Stimulated activated CD8-positive, alpha-beta memory T cell treated with anti-CD3 and anti-CD28 coated beads, Interleukin-2, amount 100 ng/mL, for 1 hour (primary cell): ENCODE measurements around the gene HOXA6.

ENCODE experiments used
- DNase-seq, 2 donors: peaks; one replicate each; pipeline ENCODE4 v3.0.0-alpha.2; 2020; ENCODE audit warnings: low read depth in 2 of 2

Gene HOXA6

DNA sequence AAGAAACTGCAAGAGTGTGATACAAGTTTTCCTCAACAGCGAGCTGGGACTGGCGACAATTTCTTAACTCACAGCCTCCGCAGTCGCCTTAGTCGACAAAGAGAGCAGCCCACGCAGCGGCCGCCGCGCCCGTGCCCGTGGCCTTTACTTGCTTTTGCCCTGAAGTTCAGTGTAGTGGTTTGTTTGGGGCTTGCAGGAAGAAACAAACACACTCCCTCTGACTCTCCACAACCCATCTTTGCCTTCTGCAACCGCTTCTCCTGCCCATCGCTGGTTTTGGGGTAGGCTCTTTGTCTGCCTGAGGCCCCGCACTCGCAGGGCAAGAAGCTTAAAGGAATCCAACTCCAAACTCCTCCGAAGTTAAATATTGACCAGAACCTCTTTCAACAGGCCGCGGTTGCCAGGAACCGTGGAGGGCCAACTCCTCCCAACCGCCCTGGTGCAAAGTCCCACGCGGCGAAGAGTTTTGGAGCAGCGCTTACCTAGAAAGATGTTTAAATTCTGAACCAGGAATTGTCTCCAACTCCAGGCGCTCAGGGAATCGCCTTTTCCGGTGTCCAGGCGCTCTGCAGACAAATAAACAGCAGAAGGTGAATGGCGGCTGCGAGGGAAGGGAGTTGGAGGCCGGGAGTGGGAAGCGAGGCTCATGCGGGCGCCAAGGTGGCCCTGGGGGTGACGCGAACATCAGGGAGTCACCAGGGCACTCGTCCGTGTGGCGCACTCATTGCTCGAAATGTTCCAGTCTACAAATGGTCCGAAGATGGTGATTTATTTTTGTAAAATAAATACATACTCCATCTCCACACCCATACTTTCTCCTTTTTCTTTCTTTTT, 25.3 kb downstream of the HOXA6 start:
- no peak for DNase-seq

DNA sequence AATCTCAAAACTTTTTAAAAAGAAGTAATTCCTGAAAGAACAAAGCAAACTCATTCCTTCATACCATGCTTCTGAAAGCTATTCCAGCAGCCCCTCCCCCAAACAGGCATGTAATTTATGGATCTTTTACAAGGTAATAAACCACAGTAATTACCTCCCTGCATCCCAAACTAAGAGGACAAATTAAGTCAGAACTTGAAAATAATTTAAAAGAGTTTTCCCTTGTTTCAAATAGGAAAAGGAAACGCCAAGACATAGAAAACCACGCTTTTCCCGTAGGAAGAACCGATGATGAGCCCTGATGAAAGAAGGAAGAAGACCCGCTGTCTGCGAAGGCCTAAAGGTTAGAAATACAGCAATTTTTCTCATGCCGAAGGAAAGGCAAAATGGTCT, 25.9 kb downstream of the HOXA6 start:
- DNase-seq, result no peak

DNA sequence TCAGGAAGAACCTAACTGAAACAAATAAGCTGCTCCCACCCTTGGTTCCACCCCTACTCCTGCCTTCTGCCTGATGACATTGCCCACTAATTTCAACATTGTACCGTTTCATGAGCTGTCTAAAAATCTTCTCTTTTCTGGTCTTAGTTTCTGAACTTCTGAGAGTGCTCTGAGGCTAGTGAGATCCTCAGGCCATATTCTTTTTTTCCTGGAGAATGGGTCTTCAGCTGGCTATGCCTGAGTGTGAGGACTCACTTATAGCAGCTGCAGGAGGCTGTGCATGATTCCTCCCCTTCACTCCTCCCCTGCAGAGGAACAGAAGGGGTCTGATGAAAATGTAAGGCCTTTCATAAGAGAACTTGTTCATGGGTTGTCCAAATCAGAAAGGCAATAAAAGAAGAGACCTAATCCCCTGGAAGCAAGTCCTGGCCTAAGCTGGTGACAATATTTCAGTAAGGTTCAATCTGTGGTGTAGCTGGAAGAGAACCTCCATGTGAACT, 28.1 kb downstream of the HOXA6 start:
- DNase-seq, result no peak

DNA sequence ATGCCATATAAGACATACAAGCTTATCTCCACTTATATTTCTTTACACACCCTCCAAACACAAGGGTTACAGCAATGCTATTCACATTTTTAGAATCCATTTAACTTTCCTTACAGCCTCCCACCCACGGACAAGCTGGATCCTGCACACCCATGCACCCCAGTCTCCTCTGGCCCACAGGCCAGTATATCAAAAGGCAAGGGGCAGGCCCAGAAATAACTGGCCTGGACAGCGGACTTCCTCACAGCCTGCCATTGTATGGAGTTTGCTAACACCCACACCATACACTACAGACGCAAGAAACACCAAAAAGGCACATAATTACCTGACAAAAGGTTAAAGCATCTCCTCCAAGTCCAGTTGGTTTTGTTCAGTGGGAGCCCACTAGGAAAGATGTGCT, 29.0 kb downstream of the HOXA6 start:
- no peak for DNase-seq

DNA sequence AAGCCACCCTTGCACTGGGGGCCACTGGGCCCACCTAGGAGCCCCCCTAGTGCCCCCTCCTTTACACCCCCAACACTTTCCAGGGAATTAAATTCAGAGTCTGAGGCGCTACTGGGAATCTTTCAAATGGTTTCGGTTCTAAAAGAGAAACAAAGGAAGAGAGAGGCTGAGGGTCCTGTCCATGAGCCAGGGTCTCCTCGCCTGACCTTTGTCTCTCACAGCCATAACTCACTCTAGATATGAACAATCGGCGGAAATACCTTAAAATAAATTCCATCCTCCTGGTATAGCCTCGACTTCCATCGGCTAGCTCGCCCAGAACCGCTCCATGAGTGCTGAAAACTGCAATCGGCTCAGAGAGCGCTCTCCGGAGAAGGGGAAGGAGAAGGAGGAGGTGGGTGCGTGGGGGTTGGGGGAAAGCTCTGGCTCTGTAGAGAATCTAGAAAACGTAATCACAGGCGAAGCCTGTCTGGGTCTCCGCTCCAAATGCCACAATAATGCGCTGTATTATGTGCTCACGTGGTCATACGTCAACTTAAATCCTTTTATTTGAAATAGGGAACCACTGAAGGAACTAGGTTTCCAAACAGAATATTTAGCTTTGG, 29.6 kb downstream of the HOXA6 start:
- no peak for DNase-seq

DNA sequence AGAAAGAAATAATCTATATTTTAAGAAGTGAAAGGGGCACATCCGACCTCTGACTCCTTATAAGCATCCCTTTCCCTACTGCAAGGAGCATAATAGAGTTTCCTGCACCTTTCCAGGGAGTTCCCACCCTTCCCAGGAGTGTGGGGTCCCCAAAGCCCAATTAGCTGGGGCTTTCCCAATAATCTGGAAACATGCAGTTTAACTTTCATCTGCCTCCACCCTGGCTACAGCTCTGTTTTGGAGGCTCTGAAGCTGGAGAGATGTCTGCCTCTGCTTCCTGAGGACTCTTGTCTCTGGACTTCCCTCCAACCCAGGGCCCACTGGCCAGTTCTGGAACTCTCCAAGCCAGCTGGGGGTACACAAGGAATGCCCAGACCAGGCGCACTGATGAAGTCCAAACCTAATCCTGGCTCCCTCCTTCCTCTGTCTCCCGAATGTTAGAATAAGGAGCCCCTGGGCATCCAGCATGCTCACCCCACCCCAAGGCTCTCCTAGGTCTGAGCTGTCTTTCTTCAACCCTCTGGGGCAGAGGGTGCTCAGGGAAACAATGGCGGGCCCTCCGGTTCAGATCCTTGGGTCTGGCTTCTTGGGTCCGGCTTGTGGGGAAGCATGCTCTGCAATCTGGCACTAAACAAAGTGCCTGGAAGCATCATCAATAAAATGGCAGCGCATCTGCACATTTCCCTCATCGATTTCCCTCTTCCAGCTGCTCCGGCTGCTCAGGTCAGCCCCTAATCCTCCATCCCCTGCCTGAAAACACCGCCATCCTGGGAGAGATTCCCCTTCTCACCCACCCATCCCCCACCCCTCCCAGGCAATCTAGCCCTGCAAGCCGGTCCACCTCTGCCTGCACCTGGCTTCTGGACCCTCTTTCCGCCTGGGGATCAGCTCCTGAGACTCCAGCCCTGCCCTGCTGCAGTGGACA, 30.4 kb downstream of the HOXA6 start:
- no peak for DNase-seq

DNA sequence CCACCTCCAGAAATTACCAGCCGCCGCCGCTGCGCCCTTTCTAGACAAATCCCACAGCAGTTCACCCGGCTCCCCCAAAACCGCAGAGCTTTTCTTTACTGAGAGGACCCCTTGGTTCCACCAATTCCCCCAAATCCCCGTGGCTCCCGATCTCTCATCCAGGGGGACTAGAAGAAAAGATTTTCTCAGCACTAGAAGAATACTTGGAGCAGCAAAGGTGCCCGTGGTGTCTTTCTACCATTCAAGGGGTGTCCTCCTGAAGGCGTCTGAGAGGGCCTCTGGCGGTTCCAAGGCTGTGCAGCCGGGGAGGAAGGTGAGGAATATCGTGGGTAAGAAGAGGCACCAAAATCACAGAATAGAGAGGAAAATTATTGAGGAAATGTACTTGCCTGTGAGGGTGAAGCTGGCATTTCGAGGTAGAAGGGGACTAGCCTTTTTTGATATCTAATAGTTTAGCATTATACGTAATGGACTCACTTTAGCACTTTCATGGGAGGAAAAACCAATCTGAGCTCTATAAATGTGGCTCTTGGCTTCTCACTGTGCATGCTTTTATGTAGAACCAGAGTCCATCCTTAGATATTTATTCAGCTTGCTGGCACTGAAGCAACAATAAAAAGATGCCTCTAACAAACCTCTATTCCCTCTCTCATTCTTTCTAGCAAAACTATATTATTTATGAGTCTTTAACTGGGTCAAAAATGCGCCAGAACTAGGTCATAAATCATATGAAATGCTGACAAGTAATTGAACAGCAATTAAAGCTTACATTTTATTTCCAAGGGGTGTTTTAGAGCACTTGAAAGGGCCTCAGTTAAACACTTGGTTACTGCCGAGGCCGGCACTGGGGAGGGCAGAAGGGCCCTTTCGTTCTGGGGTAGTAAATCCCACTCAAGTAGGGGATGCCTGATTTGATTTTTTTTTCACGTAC, 31.3 kb downstream of the HOXA6 start:
- DNase-seq, result no peak

DNA sequence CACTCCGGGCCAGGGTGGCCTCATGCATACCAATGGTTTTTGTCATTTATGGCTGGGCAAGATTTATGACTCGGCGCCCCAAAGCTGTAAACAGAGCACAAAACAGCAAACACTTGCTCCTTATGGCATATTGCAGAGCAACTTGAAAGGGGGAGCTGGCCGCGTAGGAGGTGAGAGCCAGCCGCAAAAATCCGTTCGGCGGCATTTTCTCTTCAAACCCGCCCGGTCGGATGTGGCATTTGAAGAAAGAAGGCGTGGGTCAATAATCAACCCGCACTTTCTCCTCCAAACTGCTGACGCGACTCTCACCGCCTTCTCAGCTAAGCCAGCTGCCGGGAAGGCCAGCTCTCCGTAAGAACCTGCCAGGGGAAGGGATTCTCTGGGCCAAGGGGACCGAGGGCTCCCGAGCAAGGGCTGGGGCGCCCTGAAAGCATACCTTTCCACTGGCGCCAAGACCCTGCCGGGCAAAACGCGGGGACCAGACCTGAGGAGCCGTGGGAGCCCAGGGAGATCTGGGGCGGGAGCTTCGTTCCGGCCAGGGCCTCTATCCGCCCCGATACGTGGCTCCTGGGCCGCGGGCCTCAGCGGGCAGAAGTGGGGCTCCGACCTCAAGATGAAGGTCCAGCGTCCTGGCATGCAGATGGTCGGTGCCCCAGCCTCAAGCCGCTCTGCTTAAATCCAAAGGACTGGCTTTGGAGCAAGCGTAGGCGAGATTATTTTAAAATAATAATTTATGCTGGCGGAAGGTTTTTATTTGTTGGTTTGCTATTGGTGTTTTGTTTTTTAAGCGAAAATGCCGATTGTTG, 32.1 kb downstream of the HOXA6 start:
- DNase-seq, result no peak

DNA sequence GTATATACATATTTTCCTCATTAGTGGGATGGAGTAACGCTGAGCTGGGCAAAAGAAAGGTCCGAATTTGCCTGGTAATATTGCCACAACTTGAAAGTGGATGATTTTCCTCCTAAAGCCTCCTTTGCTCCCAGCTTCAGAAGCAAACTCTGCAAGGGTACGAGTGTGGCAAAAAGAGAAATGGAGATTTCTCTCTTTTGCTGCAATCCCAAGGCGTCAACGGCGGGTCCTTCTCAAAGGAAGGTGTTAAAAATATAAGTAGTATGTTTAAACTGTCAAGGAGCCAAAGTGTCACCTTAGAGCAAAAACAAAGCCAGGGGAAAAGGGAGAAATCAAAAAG, 32.7 kb downstream of the HOXA6 start:
- DNase-seq, result no peak

DNA sequence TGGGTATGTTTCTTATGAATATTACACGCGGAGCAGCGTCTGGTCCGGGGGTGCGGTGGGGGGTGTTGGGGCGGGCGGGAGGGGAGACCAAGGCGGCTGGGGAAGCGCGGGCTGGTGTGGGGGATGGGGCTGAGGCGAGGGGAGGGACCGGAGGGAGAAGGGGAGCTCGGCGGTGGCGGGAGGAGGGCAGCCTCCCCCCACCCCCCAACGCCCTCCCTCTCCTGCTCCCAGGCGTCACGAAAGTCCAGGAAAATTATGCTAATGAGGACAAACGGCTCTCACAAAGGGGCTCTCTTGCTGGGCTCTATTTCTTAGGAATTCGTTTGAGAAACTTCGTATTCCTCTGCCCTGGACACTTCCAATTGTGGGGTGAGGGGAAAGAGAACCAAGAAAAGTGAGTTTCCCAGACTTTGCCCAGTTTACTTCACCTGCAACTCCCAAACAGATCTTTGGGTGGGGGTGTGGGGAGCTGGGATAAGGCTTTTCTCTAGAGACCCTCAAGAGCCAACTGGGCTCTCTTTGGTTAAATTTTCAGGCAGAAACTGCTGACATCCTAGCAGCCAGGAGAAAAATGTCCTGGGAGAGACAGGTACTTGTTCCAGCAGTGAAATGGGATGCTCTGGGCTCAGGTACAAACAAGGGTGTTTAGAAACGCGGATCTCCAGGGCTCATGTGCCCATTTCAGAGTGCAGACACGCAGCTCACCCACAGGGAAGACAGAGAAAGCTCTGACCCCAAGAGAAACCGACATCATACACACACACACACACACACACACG, 33.4 kb downstream of the HOXA6 start:
- DNase-seq, result no peak

DNA sequence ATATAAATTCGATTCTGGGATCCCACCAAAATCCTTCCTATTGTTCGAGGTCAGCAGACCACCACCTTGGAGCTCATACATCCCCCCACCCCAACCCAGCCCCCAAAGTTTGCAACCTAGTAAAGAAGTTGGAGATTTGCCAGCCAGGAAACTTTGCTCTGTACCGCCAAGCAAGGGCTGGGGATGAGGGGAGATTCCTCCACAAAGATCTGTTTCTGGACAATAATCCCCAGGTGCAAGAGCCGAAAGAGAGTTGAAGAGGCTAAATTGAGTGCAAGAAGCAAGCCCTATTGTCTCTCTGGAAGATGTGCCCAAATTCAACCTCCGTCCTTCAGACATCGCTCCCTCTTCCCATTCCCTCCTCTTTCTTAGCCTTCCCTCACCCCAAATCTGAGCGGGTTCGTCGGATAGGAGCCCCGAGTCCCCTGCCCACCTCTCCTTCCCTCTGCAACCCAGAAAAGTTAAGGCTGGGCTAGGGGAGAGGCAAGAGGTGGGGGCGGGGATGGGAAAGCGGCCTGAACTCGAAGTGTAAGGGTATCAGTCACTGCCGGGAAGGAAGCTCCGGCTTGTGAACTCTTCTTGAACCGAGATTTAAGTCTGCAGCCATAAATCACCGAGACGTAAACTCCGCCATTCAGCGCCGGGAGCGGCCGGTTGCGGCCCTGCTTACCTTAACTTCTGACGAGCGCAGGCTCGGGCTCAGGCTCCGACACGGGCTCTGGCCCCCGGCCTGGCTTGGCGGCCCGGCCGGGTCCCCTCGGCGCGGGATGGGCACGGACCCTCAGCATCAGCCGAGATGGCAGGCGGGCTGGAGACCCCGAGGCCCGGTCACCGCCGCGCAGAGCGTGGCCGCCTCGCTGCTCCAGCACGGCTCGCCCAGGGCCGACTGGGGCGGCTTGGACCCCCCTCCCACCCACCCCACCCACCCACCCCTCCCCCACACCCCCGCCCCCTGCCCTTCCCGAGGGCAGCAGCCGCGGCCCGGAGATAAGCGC, 34.3 kb downstream of the HOXA6 start:
- DNase-seq, result no peak

DNA sequence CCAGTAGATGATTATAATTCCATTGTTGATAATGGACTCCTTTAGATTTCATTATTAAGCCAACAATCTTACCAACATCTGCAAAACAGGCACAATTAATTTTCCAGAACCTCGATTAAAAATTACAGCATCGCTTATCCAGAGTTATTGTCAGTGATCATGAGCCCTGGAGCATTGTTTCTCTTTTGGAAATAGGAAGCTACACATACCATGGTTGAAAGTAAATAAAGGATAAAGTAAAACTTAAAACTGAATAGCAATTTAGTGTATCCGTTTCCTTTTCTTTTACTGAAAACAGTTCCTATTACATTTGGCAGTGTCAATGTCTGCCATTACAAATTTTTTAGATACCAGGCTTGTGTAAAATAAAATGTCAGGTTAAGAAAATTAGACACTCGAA, 35.2 kb downstream of the HOXA6 start:
- DNase-seq, result no peak

DNA sequence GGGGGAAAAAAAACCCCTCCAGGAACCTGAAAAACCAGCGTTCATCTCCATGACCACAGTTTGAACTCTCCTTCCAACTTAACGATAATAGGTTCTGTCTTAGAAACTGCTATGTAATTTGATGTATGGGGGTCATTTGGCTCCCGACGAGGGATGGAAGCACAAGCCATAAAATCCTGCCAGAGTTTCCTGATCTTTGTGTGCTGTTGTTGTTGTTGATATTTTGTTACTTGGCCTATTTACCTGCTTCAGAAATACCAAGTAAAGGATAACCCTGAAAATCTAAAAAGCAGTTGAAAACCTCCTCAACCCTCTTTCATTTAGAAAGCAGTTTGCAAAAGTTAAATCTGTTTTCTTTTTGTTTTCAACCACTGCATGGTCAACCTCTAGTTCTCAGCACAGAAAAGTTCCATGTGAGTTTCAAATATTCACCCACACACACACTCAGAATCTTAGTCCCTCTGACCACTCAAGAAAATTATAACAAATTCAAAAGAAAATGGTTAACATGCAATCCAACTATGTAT, 35.8 kb downstream of the HOXA6 start:
- DNase-seq, result no peak

DNA sequence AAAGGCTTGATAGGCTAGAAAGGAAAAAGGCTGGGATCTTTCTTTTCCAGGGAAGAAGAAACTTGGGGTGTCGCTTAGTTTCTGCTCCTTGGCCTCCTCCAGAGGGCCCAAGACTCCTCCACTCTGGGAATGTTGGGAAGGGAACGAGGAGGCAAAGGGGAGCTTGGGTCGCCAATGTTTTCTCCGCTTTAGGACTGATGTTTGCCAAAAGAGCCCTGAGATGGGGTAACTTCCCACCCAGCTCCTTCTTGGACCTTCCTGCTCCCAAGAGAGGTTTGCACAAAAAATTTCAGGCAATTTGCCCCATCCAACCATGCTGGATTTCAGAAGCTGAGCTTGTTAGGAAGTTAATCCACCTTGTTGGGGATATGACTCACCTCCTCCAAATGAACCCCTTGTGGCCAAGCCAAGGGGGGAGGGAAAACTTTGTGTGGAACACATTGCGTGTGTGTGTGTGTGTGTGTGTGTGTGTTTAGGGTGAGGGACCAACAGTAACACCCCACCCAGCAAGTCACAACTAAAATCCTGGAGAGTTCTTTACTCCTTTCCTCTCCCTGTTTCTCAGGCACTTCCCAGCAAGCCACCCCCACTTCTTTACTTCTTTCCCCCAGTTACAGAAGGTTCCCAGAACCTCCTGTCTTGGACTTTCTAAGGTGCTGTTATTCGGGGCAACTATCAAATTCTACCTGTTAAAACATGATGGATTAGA, 36.4 kb downstream of the HOXA6 start:
- no peak for DNase-seq

DNA sequence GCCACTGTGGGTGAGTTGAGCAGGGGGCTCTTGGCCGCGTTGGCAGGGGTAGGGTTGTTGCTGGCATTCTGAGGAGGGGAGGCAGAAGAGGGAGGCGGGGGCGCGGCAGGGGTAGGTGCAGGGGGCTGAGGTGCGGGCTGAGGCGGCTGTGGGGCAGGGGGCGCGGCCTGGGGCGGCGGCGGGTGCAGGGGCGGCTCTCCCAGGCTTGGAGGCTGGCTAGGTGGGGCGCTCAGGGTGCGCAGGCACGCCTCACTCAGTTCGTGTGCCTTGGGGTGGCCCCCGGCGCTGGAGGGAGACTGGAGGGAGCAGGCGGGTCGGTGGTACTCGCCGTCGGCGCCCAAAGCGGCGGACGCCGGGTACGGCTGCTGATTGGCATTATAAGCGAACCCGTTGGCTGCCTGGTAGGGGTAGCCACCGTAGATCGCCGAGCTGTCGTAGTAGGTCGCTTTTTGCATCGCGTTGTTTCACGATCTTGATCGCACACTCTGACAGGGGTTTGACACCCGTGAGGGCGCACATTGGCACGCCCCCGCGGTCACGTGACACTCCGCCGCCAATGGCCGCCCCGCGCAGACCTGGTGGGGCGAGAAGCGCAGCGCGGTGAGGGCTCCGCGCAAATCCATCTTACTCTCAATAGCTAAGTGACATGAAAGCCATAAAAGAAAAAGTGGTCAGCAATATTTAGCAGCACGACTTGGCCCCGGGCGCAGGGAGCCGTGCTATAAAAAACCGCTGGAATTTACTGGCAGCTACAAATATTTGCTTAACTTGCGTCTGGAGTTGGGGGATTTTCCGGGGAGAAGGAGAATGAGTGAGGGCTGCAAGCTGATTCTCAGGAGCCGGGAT, 37.2 kb downstream of the HOXA6 start:
- no peak for DNase-seq

DNA sequence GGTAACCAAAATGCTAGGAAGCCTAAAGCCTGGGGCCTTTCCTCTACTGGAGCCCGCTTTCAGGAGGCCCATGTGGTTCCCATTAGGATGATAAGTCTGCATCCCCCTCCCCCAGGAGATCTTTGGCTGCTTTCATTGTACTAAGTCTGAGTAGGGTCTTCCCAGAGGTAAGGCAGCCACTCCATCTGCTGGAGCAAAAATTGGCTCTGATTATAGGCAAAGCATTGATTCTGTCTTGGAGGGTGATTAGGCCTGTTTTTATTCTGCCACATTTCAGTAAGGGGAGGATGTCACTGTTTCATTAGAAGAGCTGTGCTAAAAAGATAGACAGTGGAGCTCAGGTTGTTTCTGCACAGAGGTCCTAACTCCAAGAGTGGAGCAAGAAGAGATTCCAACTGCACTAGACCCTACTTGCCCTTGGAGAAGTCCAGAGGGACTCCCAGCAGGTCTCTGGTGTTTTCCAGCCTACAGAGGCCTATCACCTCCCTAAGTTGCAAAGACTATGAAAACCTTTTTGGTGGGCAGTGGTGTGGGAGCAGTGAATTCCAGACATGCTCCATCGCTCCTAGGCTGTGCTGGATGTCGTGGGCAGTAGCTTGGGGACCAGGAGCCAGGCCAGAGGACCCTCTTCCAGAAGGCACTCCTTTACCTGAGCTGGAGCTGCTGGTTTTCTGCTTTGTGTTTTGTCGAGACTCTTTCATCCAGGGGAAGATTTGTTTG, 37.9 kb downstream of the HOXA6 start:
- DNase-seq, result no peak
